Hepatic stellate cell (primary cell): ENCODE measurements around the gene PAWR.
A peak's percentile ranks its signal among the peaks of the same experiment; 100 is the strongest.
"Not testable (repeated sequence)": the region's sequence is repeated elsewhere in the genome, so short reads cannot be mapped to it uniquely, and the experiment has no call there.

Experiments used
- DNase-seq: peaks from one replicate; pipeline ENCODE4 v3.0.0; 2011; ENCODE audit warnings: low spot score

Gene PAWR

DNA sequence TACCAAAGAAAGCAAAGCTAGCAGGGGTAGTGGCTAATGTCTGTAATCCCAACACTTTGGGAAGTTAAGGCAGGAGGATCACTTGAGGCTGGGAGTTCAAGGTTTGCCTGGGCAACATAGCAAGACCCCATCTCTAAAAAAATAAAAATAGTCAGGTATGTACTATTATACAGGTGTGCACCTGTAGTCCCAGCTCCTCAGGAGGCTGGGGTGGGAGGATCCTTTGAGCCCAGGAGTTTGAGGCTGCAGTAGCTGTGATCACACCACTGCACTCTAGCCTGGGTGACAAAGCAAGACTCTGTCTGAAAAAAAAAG lies 142.2 kb downstream of the PAWR start:
- DNase-seq = no peak

DNA sequence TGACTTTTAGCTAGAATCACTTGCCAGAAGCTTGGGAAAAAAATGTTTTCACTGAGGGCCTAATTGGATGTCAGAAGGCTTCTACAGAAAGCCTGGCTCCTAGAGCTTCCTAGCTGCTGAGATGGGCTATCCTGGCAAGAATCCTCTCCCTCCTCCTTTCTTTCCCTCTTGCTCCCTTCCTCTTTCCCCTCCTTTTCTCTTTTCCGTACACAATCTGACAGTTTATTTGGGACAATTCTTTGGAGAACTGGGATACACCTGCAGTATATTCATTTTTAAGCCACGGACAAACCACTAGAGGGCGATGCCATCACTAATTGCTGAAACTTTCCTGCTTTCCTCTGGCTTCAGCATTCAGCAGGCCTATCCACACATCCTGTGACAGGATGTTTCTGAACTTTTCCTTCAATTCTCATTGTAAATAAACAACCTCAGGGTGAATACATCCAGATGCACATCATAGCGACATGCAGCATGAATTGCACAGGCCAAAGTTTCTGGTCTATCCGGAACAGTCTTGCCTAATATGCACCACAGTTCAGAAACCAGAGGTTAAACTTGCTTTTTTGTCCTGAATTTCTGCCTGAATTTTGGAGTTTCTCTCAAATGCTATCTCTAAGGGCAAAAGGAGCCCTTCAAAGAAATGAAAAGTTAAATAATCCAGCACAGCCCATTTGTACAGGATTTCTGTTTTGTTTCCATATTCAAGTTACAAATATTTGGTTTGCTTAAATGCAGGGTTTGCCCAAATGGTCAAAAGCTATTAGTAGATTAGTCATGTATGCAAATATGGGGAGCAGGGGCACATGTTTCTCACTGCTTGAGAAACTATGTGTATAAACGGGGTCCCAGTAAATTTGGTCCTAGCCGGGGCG lies 142.8 kb downstream of the PAWR start:
- peak; percentile 54 for DNase-seq

DNA sequence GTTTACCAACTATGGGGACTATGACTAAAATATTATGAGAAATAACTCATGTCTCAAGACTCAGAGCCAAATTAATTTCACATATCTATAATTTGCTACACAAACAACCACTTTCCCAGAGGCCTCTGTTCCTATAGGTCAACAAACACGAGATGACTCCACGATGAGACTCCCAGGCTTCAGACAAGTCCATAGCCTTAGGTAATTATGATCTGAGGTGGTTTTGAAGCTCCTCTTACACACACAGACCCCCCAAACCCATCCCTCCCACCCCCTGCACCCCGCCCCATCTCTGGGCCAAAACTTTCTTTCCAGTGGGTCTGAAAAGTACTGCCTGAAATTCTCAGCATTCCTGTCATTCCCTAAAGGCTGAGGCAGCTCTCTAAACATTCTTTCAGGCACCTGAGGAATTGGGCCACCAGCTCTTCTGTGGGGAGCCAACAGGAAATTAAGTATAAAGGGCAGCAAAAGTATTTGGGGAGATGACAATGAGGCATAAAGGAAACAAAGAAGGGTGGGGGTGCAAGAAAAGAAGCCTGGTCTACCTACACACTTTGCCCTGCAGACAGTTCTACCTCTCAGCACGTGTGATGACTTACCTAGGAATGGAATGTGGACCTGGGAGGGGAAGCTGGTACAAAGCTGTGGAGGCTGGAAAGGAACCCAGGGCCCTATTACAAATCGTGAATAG lies 143.6 kb downstream of the PAWR start:
- peak; percentile 45 for DNase-seq

DNA sequence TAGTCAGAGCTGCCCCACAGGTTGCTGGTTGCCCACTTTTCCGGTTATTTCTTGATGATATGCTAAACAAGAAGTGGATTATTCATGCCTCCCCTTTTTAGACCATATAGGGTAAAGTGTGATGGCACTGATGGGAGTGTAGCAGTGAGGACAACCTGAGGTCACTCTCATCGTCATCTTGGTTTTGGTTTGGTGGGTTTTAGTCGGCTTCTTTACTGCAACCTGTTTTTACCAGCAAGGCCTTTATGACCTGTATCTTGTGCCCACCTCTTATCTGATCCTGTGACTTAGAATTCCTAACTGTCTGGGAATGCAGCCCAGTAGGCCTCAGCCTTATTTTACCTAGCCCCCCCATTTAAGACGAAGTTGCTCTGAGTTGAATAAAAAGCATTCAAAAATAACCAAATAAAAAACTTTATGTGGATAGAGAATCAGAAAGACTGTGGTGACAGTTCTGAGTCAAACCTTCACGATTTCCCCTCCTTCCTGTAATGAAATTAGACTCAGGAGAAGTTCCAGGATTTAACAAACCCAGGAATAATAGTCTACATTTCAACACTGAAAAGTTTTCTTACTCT lies 144.2 kb downstream of the PAWR start:
- no peak for DNase-seq

DNA sequence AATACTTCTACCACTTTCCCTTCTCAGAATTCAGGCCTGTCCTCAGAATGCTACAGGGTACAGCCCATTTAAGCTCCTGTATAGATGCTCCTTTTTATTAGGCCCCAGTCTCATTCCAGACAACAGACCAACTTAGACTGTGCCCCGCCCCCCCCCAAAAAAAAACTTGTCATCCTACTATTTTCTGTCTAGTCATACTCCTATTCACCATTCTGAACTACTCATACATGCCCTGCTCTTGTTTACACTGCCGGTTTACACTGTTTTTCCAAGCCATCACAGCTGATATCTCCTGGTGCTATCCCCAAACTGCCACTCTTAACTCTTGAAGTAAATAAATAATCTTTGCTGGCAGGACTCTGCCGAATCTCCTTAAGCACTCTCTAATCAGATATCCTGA lies 146.3 kb downstream of the PAWR start:
- DNase-seq = not testable (repeated sequence)

DNA sequence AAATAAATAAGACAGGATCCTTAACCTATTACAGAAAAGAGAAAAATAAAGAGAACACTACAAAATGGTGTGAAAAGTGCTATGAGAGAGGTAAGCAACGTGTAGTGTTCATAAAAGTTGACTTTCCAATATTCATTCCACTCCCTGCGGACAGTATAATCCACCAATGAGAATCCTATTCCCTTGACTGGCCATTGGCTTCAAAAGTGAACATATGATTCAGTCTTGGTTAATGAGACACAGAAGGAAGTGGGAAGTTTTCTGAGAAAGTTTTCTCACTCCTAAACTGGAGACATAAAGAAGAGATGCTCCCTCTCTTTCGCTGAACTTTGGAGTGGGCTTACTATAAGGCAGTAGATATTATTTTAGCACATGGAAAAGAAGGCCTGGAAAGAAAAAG lies 153.1 kb downstream of the PAWR start:
- DNase-seq = no peak

DNA sequence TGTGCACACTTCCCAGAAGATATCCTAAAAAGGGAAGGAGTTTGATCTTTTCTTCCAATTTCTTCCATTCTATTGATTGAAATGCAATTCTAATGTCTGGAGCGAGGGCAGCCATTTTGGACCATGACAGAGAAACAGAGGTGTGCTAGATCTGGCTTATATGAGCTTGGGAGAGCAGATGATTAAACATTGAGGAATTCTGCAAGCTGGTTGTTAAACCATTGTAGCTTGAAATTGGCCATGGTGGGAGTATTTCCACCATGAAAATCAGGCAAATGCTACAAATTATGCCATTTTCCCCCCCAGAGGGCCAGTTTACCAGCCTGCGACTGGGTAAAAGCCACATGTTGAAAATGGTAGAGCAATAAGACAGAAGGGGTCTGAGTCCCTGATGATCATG lies 155.0 kb downstream of the PAWR start:
- DNase-seq = no peak
